Measurements from ENCODE around the gene ELMO3.

The ELMO3 gene

GRCh38 chr16:67226295-67226803 is 27.4 kb downstream of the ELMO3 start:
- no peak for DNase-seq (ENCODE audit: low read depth in 1 of 2, low spot score in 1 of 2)

GRCh38 chr16:67226804-67227566 is 28.1 kb downstream of the ELMO3 start, which contains the start of gene TMEM208:
Gene TMEM208, plus strand, starts transcription at chr16:67227130. Its CDS starts 89 bp downstream, at chr16:67227219.
- peak within 1 kb of the TSS; percentile 100 for H3K4me3 ChIP-seq (replicated peaks; ENCODE audit: insufficient read depth, low read length)
- H3K27ac ChIP-seq (replicated peaks) = peak within 1 kb of the TSS; percentile 58
- peak; percentile 80 for TF ChIP-seq SPI1 (IDR thresholded peaks at IDR 0.05; ENCODE audit: borderline replicate concordance, low read depth)
- peak; percentile 100 for TF ChIP-seq GABPA (IDR thresholded peaks at IDR 0.05; ENCODE audit: low read depth)
- TF ChIP-seq CTCF (IDR thresholded peaks at IDR 0.05; ENCODE audit: insufficient read depth, low read length) = no peak
- peak; percentile 35 for TF ChIP-seq REST (IDR thresholded peaks at IDR 0.05; ENCODE audit: insufficient replicate concordance, low read depth)
- TF ChIP-seq POLR2AphosphoS5 (IDR thresholded peaks at IDR 0.05; ENCODE audit: low read depth) = peak; percentile 93
- peak; percentile 98 for DNase-seq (ENCODE audit: low read depth in 1 of 2, low spot score in 1 of 2)
- H3K27me3 ChIP-seq (ENCODE audit: insufficient read depth, poor library complexity, severe bottlenecking) = no peaks in the 10 kb centered on the region

More at GRCh38 chr16:67226295-67226803, 27.4 kb downstream of the ELMO3 start:
- Histone ChIP-seq H3K27ac (replicated peaks) (peak overlapping the region; percentile 58), H3K27me3 (ENCODE audit: insufficient read depth, poor library complexity, severe bottlenecking) (no peaks in the 10 kb centered on the region), H3K4me3 (replicated peaks; ENCODE audit: insufficient read depth, low read length) (peak overlapping the region; percentile 100)
- TF ChIP-seq SPI1 (IDR thresholded peaks at IDR 0.05; ENCODE audit: borderline replicate concordance, low read depth) = no peak
- TF ChIP-seq GABPA (IDR thresholded peaks at IDR 0.05; ENCODE audit: low read depth) = no peak
- no peak for TF ChIP-seq CTCF (IDR thresholded peaks at IDR 0.05; ENCODE audit: insufficient read depth, low read length)
- TF ChIP-seq REST (IDR thresholded peaks at IDR 0.05; ENCODE audit: insufficient replicate concordance, low read depth) = no peak

- Histone ChIP-seq H3K4me3 (replicated peaks; ENCODE audit: insufficient read depth, low read length) (peak overlapping the region; percentile 100), H3K27ac (replicated peaks) (peak overlapping the region; percentile 49), H3K27me3 (ENCODE audit: insufficient read depth, poor library complexity, severe bottlenecking) (no peaks in the 10 kb centered on the region)
- no peak for TF ChIP-seq REST (IDR thresholded peaks at IDR 0.05; ENCODE audit: insufficient replicate concordance, low read depth)
- no peak for DNase-seq (ENCODE audit: low read depth in 1 of 2, low spot score in 1 of 2)
Observed at GRCh38 chr16:67227567-67227921, 28.6 kb downstream of the ELMO3 start.

Data from HL-60 (cell line).